ENCODE data around the gene RPS19.

GRCh38 chr19:41888926-41889325, 28.9 kb downstream of the RPS19 start:
- TF ChIP-seq CTCF (IDR thresholded peaks at IDR 0.05) (no peak), EP300 (IDR thresholded peaks at IDR 0.05) (no peak), POLR2AphosphoS5 (IDR thresholded peaks at IDR 0.05) (no peak)
